GM12878 (cell line): ENCODE results near the gene KCNN3. TPM values are rescaled to one million over a fixed set of nuclear protein-coding genes. Genes with fewer than 3 reads are reported as not detected.

Experiments used
- ASH2L ChIP-seq: fragments of 300-600, 200-600 bp; sonication (generic); IDR thresholded peaks from 2 replicates; pipeline ENCODE4 v1.6.1; 2017; ENCODE audit warnings: low read depth, mild to moderate bottlenecking, borderline replicate concordance
- ATF7 ChIP-seq: fragments of 450-650 bp; IDR thresholded peaks from 2 replicates; pipeline ENCODE4 v1.6.1; 2016; ENCODE audit warnings: low read depth, mild to moderate bottlenecking
- BCL11A ChIP-seq: IDR thresholded peaks from 2 replicates; pipeline ENCODE4 v1.6.1; 2011; ENCODE audit warnings: low read depth, low read length
- BCL3 ChIP-seq: IDR thresholded peaks from 2 replicates; pipeline ENCODE4 v1.6.1; 2011; ENCODE audit warnings: borderline replicate concordance, low read depth, mild to moderate bottlenecking, moderate library complexity, low read length; ENCODE audit not compliant: insufficient read depth, poor library complexity, severe bottlenecking
- BRCA1 ChIP-seq: IDR thresholded peaks from 2 replicates; pipeline ENCODE4 v1.6.1; 2011; ENCODE audit warnings: low read depth, low read length, improper control_type of control experiment
- CHD2 ChIP-seq: IDR thresholded peaks from 2 replicates; pipeline ENCODE4 v1.6.1; 2011; ENCODE audit warnings: low read depth, low read length, improper control_type of control experiment, borderline replicate concordance
- DPF2 ChIP-seq: fragments of 450-650 bp; IDR thresholded peaks from 2 replicates; pipeline ENCODE4 v1.6.1; 2017; ENCODE audit warnings: mild to moderate bottlenecking
- EZH2 ChIP-seq: IDR thresholded peaks from 2 replicates; pipeline ENCODE4 v1.6.1; 2012; ENCODE audit warnings: low read depth, mild to moderate bottlenecking, control low read depth, inconsistent platforms, low read length, borderline replicate concordance; ENCODE audit not compliant: control insufficient read depth
- GABPA ChIP-seq: IDR thresholded peaks from 2 replicates; pipeline ENCODE4 v1.6.1; 2014; ENCODE audit warnings: antibody characterized with exemption, low read depth, mild to moderate bottlenecking, inconsistent platforms
- GATAD2B ChIP-seq: fragments of 450-650 bp; conservative IDR thresholded peaks from 2 replicates; pipeline ENCODE4 v1.6.1; 2017; ENCODE audit warnings: low read depth, mild to moderate bottlenecking, moderate library complexity
- IKZF1 ChIP-seq: fragments of 450-650 bp; conservative IDR thresholded peaks from 2 replicates; pipeline ENCODE4 v1.6.1; 2017; ENCODE audit warnings: antibody characterized with exemption, mild to moderate bottlenecking
- IKZF2 ChIP-seq, 2 experiments: fragments of 450-650 bp; IDR thresholded peaks; 2 replicates each; pipeline ENCODE4 v1.6.1; 2017; ENCODE audit warnings: mild to moderate bottlenecking in 2 of 2, moderate library complexity in 2 of 2
- JUNB ChIP-seq: IDR thresholded peaks from 2 replicates; pipeline ENCODE4 v1.6.1; 2016; ENCODE audit warnings: antibody characterized with exemption, mild to moderate bottlenecking
- MLLT1 ChIP-seq: fragments of 450-650 bp; IDR thresholded peaks from 2 replicates; pipeline ENCODE4 v1.6.1; 2016; ENCODE audit warnings: mild to moderate bottlenecking
- MTA2 ChIP-seq: fragments of 450-650 bp; IDR thresholded peaks from 2 replicates; pipeline ENCODE4 v1.6.1; 2016; ENCODE audit warnings: low read depth, mild to moderate bottlenecking, moderate library complexity
- POLR2AphosphoS2 ChIP-seq: IDR thresholded peaks from 2 replicates; pipeline ENCODE4 v1.6.1; 2011; ENCODE audit warnings: low read depth, mild to moderate bottlenecking, low read length, improper control_type of control experiment, moderate library complexity
- RAD21 ChIP-seq: IDR thresholded peaks from 2 replicates; pipeline ENCODE4 v1.6.1; 2011; ENCODE audit warnings: mild to moderate bottlenecking, low read depth, low read length, moderate library complexity; ENCODE audit not compliant: insufficient read depth
- RELA ChIP-seq: fragments of 450-650 bp; IDR thresholded peaks from 2 replicates; pipeline ENCODE4 v1.8.0; 2014; ENCODE audit warnings: borderline replicate concordance; ENCODE audit not compliant: partially characterized antibody
- RELB ChIP-seq: fragments of 450-650 bp; IDR thresholded peaks from 2 replicates; pipeline ENCODE4 v1.6.1; 2017; ENCODE audit warnings: low read depth, mild to moderate bottlenecking, moderate library complexity
- SMAD5 ChIP-seq: IDR thresholded peaks from 2 replicates; pipeline ENCODE4 v1.6.1; 2016; ENCODE audit warnings: antibody characterized with exemption, low read depth
- SPI1 ChIP-seq: IDR thresholded peaks from 2 replicates; pipeline ENCODE4 v1.6.1; 2011; ENCODE audit warnings: low read depth, mild to moderate bottlenecking, low read length, moderate library complexity, borderline replicate concordance; ENCODE audit not compliant: insufficient read depth
- TBL1XR1 ChIP-seq: IDR thresholded peaks from 2 replicates; pipeline ENCODE4 v1.6.1; 2012; ENCODE audit warnings: low read depth, low read length, improper control_type of control experiment
- ZBED1 ChIP-seq: IDR thresholded peaks from 2 replicates; pipeline ENCODE4 v1.6.1; 2016; ENCODE audit warnings: borderline replicate concordance
- ZBTB33 ChIP-seq: fragments of 450-650 bp; IDR thresholded peaks from 2 replicates; pipeline ENCODE4 v1.6.1; 2017; ENCODE audit warnings: mild to moderate bottlenecking
- ZNF622 ChIP-seq: fragments of 450-650 bp; IDR thresholded peaks from 2 replicates; pipeline ENCODE4 v1.6.1; 2017; ENCODE audit warnings: mild to moderate bottlenecking, inconsistent platforms
- polyA plus RNA-seq, 11 experiments: library from polyadenylated mRNA; depleted of rRNA in 4 of 11; unstranded in 6 of 11; stranded (reverse) in 5 of 11; fragments of >200 nt; fragmentation: Nextera tagmentation in 4 of 11; fragmentation: Illumina TruSeq in 1 of 11; extraction: Ambion mirVana in 4 of 11; extraction: Trizol in 1 of 11; gene quantifications; 1 replicate in 1 of 11; 2 replicates in 10 of 11; pipeline versions ENCODE4 v1.2.1 to v1.2.3, GENCODE V29; 2011 to 2016; ENCODE audit warnings: inconsistent platforms in 2 of 11, missing spikeins in 2 of 11, low read depth in 1 of 11
- total RNA-seq, 4 experiments: library from RNA; depleted of rRNA in 3 of 4; stranded (reverse); fragments of >200 nt in 3 of 4; fragmentation: Illumina TruSeq in 1 of 4; extraction: Trizol in 1 of 4; gene quantifications; 2 replicates each; pipeline versions ENCODE4 v1.2.1 to v1.2.3, GENCODE V29; 2013 to 2021

The KCNN3 gene
- total and polyA plus RNA-seq, 10 of the 15 experiments (the other 5 are each of a cell fraction or from before 2014, with no cell fraction given) = 3.5 to 26.4 (median 14.9) TPM

- no peak for TF ChIP-seq EZH2
- TF ChIP-seq IKZF1 = no peak; the same call in 1 of the 2 replicates
- 0 out of 2 replicates have a peak, but pooled peaks have one; percentile 10 for TF ChIP-seq ATF7
- 0 out of 2 replicates have a peak, but pooled peaks have one; percentile 31 for TF ChIP-seq TBL1XR1
- peak; percentile 12; the same call in 1 of the 2 replicates for TF ChIP-seq JUNB
- TF ChIP-seq DPF2 = peak; percentile 60; the same call in 1 of the 2 replicates
- 0 out of 4 replicates have a peak, but pooled peaks of 1 of the 2 experiments have one; percentile 31 for TF ChIP-seq IKZF2 (IDR thresholded peaks at IDR 0.05)
- no peak for TF ChIP-seq RAD21
- no peak for TF ChIP-seq SMAD5
- peak; percentile 59; the same call in 1 of the 2 replicates for TF ChIP-seq RELB
- TF ChIP-seq RELA = peak; percentile 69
- TF ChIP-seq BCL11A = no peak
- TF ChIP-seq SPI1 = no peak
- peak; percentile 31; the same call in 1 of the 2 replicates for TF ChIP-seq MTA2
- TF ChIP-seq MLLT1 = no peak
- TF ChIP-seq ZNF622 = no peak
- no peak; the same call in 1 of the 2 replicates for TF ChIP-seq CHD2
- no peak for TF ChIP-seq ZBED1
- TF ChIP-seq GATAD2B = peak; percentile 44
- TF ChIP-seq BRCA1 = no peak
- no peak for TF ChIP-seq POLR2AphosphoS2
- no peak for TF ChIP-seq GABPA
- TF ChIP-seq BCL3 = no peak
- TF ChIP-seq ZBTB33 = no peak
- no peak for TF ChIP-seq ASH2L
Observed at GRCh38 chr1:154866257-154867063, 3.6 kb downstream of the KCNN3 start (continued).
